HEK293T (cell line): Measurements from ENCODE around the gene BMP2K.
"Not testable (repeated sequence)": the region's sequence is repeated elsewhere in the genome, so short reads cannot be mapped to it uniquely, and the experiment has no call there.

Source experiments
- CTCF ChIA-PET: fragments of 350-600 bp; formaldehyde crosslinking; extraction: SDS; loops from one replicate; lab custom pipeline; 2021; ENCODE audit warnings: antibody characterized with exemption, inconsistent platforms; lab: Yijun Ruan, JAX
- POLR2A ChIA-PET: fragments of 350-600 bp; formaldehyde crosslinking; extraction: SDS; loops from one replicate; lab custom pipeline; 2020; ENCODE audit warnings: antibody characterized with exemption, inconsistent platforms; lab: Yijun Ruan, JAX
- DNase-seq: peaks from one replicate; pipeline ENCODE4 v3.0.0; 2012; ENCODE audit warnings: mixed read lengths; ENCODE audit errors: extremely low spot score
- ARNT ChIP-seq: fragments of 450-650 bp; IDR thresholded peaks from 2 replicates; pipeline ENCODE4 v1.6.1; 2017; ENCODE audit warnings: mild to moderate bottlenecking
- BHLHE40 ChIP-seq: fragments of 450-650 bp; IDR thresholded peaks from 2 replicates; pipeline ENCODE4 v1.6.1; 2016; ENCODE audit warnings: mild to moderate bottlenecking, moderate library complexity, borderline replicate concordance
- CTBP1 ChIP-seq: fragments of 450-650 bp; IDR thresholded peaks from 2 replicates; pipeline ENCODE4 v1.6.1; 2016; ENCODE audit warnings: borderline replicate concordance
- ELF4 ChIP-seq: fragments of 450-650 bp; IDR thresholded peaks from 2 replicates; pipeline ENCODE4 v1.6.1; 2017; ENCODE audit warnings: antibody characterized with exemption
- FOXA1 ChIP-seq: fragments of 450-650 bp; IDR thresholded peaks from 2 replicates; pipeline ENCODE4 v1.6.1; 2016; ENCODE audit warnings: mild to moderate bottlenecking
- FOXK2 ChIP-seq: fragments of 450-650 bp; IDR thresholded peaks from 2 replicates; pipeline ENCODE4 v1.6.1; 2016; ENCODE audit warnings: mild to moderate bottlenecking
- FOXM1 ChIP-seq: fragments of 450-650 bp; IDR thresholded peaks from 2 replicates; pipeline ENCODE4 v1.6.1; 2017; ENCODE audit warnings: mild to moderate bottlenecking, borderline replicate concordance
- HDGF ChIP-seq: fragments of 450-650 bp; IDR thresholded peaks from 2 replicates; pipeline ENCODE4 v1.6.1; 2017; ENCODE audit warnings: antibody characterized with exemption, borderline replicate concordance
- L3MBTL2 ChIP-seq: fragments of 450-650 bp; conservative IDR thresholded peaks from 2 replicates; pipeline ENCODE4 v1.6.1; 2016; ENCODE audit warnings: mild to moderate bottlenecking
- LEF1 ChIP-seq: fragments of 450-650 bp; IDR thresholded peaks from 2 replicates; pipeline ENCODE4 v1.6.1; 2017; ENCODE audit warnings: mild to moderate bottlenecking, borderline replicate concordance
- NFRKB ChIP-seq: fragments of 450-650 bp; IDR thresholded peaks from 2 replicates; pipeline ENCODE4 v1.6.1; 2016; ENCODE audit warnings: mild to moderate bottlenecking, moderate library complexity
- PKNOX1 ChIP-seq: fragments of 450-650 bp; IDR thresholded peaks from 2 replicates; pipeline ENCODE4 v1.6.1; 2016
- SP1 ChIP-seq: fragments of 450-650 bp; IDR thresholded peaks from 2 replicates; pipeline ENCODE4 v1.6.1; 2017
- SUZ12 ChIP-seq: fragments of 450-650 bp; IDR thresholded peaks from 2 replicates; pipeline ENCODE4 v1.6.1; 2016; ENCODE audit warnings: mild to moderate bottlenecking
- TARDBP ChIP-seq: fragments of 450-650 bp; IDR thresholded peaks from 2 replicates; pipeline ENCODE4 v1.6.1; 2016
- ZNF384 ChIP-seq: fragments of 450-650 bp; IDR thresholded peaks from 2 replicates; pipeline ENCODE4 v1.6.1; 2016

Gene BMP2K

GRCh38 chr4:78907638-78908037 is 131.5 kb downstream of the BMP2K start:
- CTCF ChIA-PET: interaction anchor here (0.6 kb wide), 1 partner anchor 1043 kb away, joined by 4 read pairs; no protein-coding TSS in a partner anchor
- DNase-seq: no peak
- POLR2A ChIA-PET: no interaction called here
- no peak for TF ChIP-seq BHLHE40
- TF ChIP-seq ZNF384: no peak
- TF ChIP-seq ARNT: no peak
- TF ChIP-seq HDGF: no peak
- no peak for TF ChIP-seq ELF4
- TF ChIP-seq FOXK2: no peak
- TF ChIP-seq TARDBP: no peak
- TF ChIP-seq LEF1: no peak
- no peak for TF ChIP-seq L3MBTL2
- TF ChIP-seq CTBP1: no peak
- no peak for TF ChIP-seq FOXA1
- TF ChIP-seq SP1: no peak
- no peak for TF ChIP-seq FOXM1
- no peak for TF ChIP-seq SUZ12
- no peak for TF ChIP-seq NFRKB
- TF ChIP-seq PKNOX1: no peak

- CTCF ChIA-PET, DNase-seq: not testable (repeated sequence)
- POLR2A ChIA-PET: interaction anchor here (1.2 kb wide), 1 partner anchor 30 kb away, joined by 3 read pairs; the partner anchor contains the start of gene PAQR3
Measured at GRCh38 chr4:78908974-78909373, 132.8 kb downstream of the BMP2K start.

- POLR2A ChIA-PET: no interaction called here
- no peak for TF ChIP-seq ZNF384
- TF ChIP-seq LEF1: no peak
- TF ChIP-seq L3MBTL2: no peak
- no peak for TF ChIP-seq ELF4
- TF ChIP-seq BHLHE40: no peak
- no peak for TF ChIP-seq SUZ12
- no peak for TF ChIP-seq NFRKB
- no peak for TF ChIP-seq FOXM1
- DNase-seq: no peak
- CTCF ChIA-PET: interaction anchor here (0.6 kb wide), 1 partner anchor 96 kb away, joined by 5 read pairs; no protein-coding TSS in a partner anchor
Measured at GRCh38 chr4:78910612-78911011, 134.5 kb downstream of the BMP2K start.

GRCh38 chr4:78922207-78922606 is 146.1 kb downstream of the BMP2K start:
- DNase-seq: no peak
- CTCF ChIA-PET: interaction anchor here (0.6 kb wide), 1 partner anchor 67 kb away, joined by 3 read pairs; no protein-coding TSS in a partner anchor
- POLR2A ChIA-PET: no interaction called here
- no peak for TF ChIP-seq HDGF
- no peak for TF ChIP-seq SUZ12
- no peak for TF ChIP-seq ARNT
- no peak for TF ChIP-seq CTBP1
- no peak for TF ChIP-seq BHLHE40
- TF ChIP-seq ZNF384: no peak
- TF ChIP-seq NFRKB: no peak
- no peak for TF ChIP-seq L3MBTL2
- TF ChIP-seq LEF1: no peak
- TF ChIP-seq PKNOX1: no peak
- TF ChIP-seq ELF4: no peak
- TF ChIP-seq FOXK2: no peak
- TF ChIP-seq TARDBP: no peak
- no peak for TF ChIP-seq FOXA1
- TF ChIP-seq SP1: no peak
- no peak for TF ChIP-seq FOXM1

GRCh38 chr4:78923464-78924312 is 147.5 kb downstream of the BMP2K start:
- ChIA-PET POLR2A (no interaction called here), CTCF (no interaction called here)
- no peak for TF ChIP-seq ELF4
- TF ChIP-seq FOXK2: no peak
- TF ChIP-seq CTBP1: no peak
- TF ChIP-seq FOXA1: no peak
- TF ChIP-seq TARDBP: no peak
- DNase-seq: no peak

- no peak for DNase-seq
- TF ChIP-seq TARDBP (no peak), SP1 (no peak), L3MBTL2 (no peak), LEF1 (no peak), SUZ12 (no peak), FOXA1 (no peak), FOXK2 (no peak), ZNF384 (no peak), NFRKB (no peak), ARNT (no peak), ELF4 (no peak)
- ChIA-PET POLR2A (no interaction called here), CTCF (no interaction called here)
Measured at GRCh38 chr4:78926826-78927225, 150.7 kb downstream of the BMP2K start.

- TF ChIP-seq FOXK2 (no peak), TARDBP (no peak), PKNOX1 (no peak), SUZ12 (no peak), CTBP1 (no peak), ZNF384 (no peak), ARNT (no peak), BHLHE40 (no peak), ELF4 (no peak)
- DNase-seq: no peak
- CTCF ChIA-PET: no interaction called here
- POLR2A ChIA-PET: no interaction called here
Measured at GRCh38 chr4:78928835-78929234, 152.7 kb downstream of the BMP2K start.
